Fibroblast of lung (primary cell): Measurements from ENCODE around the gene TKFC. TPM values are rescaled to one million over a fixed set of nuclear protein-coding genes. Genes with fewer than 3 reads are reported as not detected.

ENCODE experiments used
- DNase-seq, 2 donors: peaks; one replicate each; pipeline versions ENCODE4 v3.0.0 to v3.0.0-alpha.2; 2010; ENCODE audit warnings: low read depth in 2 of 2
- H2AFZ ChIP-seq: 2 replicates; pipeline ENCODE4 v1.5.1; 2012; ENCODE audit warnings: low read length, control low read depth, inconsistent platforms
- H3K27ac ChIP-seq: 2 replicates; pipeline ENCODE4 v1.5.1; 2011; ENCODE audit warnings: low read length, control low read depth; ENCODE audit not compliant: insufficient read depth
- H3K27me3 ChIP-seq: 2 replicates; pipeline ENCODE4 v1.5.1; 2011; ENCODE audit warnings: mild to moderate bottlenecking, low read length; ENCODE audit not compliant: control insufficient read depth, insufficient read depth
- H3K36me3 ChIP-seq: 2 replicates; pipeline ENCODE4 v1.5.1; 2011; ENCODE audit warnings: low read length; ENCODE audit not compliant: control insufficient read depth, insufficient read depth
- H3K4me1 ChIP-seq: 2 replicates; pipeline ENCODE4 v1.5.1; 2011; ENCODE audit warnings: low read length; ENCODE audit not compliant: control insufficient read depth, insufficient read depth; ENCODE audit errors: extremely low read depth
- H3K4me2 ChIP-seq: 2 replicates; pipeline ENCODE4 v1.5.1; 2011; ENCODE audit warnings: low read length, control low read depth; ENCODE audit not compliant: insufficient read depth; ENCODE audit errors: extremely low read depth
- H3K4me3 ChIP-seq, 4 experiments: fragments of 200-600 bp in 1 of 4; sonication (generic) in 1 of 4; replicated peaks in 1 of 4; 2 replicates each; pipeline ENCODE4 v1.5.1; 2011 to 2016; ENCODE audit warnings: low read length in 4 of 4, low read depth in 3 of 4, mild to moderate bottlenecking in 3 of 4, control low read depth in 2 of 4, inconsistent platforms in 1 of 4, mixed read lengths in 1 of 4; ENCODE audit not compliant: insufficient read depth in 1 of 4; ENCODE audit errors: control extremely low read depth in 1 of 4
- H3K79me2 ChIP-seq: 2 replicates; pipeline ENCODE4 v1.5.1; 2012; ENCODE audit warnings: mild to moderate bottlenecking, low read length, inconsistent platforms; ENCODE audit not compliant: control insufficient read depth, insufficient read depth
- H3K9ac ChIP-seq: 2 replicates; pipeline ENCODE4 v1.5.1; 2011; ENCODE audit warnings: mild to moderate bottlenecking, low read length, control low read depth; ENCODE audit not compliant: insufficient read depth
- H3K9me3 ChIP-seq: 2 replicates; pipeline ENCODE4 v1.5.1; 2012; ENCODE audit warnings: low read depth, low read length; ENCODE audit not compliant: control insufficient read depth, insufficient read depth
- H4K20me1 ChIP-seq: 2 replicates; pipeline ENCODE4 v1.5.1; 2011; ENCODE audit warnings: low read length; ENCODE audit not compliant: control insufficient read depth, insufficient read depth; ENCODE audit errors: extremely low read depth
- CTCF ChIP-seq, 2 donors: IDR thresholded peaks in 1 of 2; conservative IDR thresholded peaks in 1 of 2; 1 replicate in 1 of 2; 2 replicates in 1 of 2; pipeline ENCODE4 v1.5.1; 2011 to 2012; ENCODE audit warnings: low read length in 2 of 2, control low read depth in 1 of 2, inconsistent platforms in 1 of 2, low read depth in 1 of 2, mild to moderate bottlenecking in 1 of 2
- EZH2 ChIP-seq: IDR thresholded peaks from 2 replicates; pipeline ENCODE4 v1.5.1; 2012; ENCODE audit warnings: low read length, control low read depth, mild to moderate bottlenecking; ENCODE audit errors: missing control alignments
- polyA plus RNA-seq, 2 donors: library from polyadenylated mRNA; depleted of rRNA in 1 of 2; stranded (reverse) in 1 of 2; unstranded in 1 of 2; fragments of >200 nt; gene quantifications; 2 replicates each; pipeline ENCODE4 v1.2.1, GENCODE V29; 2011 to 2012; ENCODE audit warnings: missing spikeins in 1 of 2
- total RNA-seq: library from RNA; depleted of rRNA; stranded (reverse); fragments of >200 nt; gene quantifications from 2 replicates; pipeline ENCODE4 v1.2.1, GENCODE V29; 2014

The TKFC gene
- total and polyA plus RNA-seq, 2 donors (not counting 1 experiment from before 2014, with no cell fraction given): 11.5 to 27.1 TPM

GRCh38 chr11:61356706-61357105, 23.7 kb downstream of the TKFC start:
- no peak overlapping the region for H3K4me2 ChIP-seq
- peaks cover 9% of the 10 kb centered on the region for H3K36me3 ChIP-seq
- no peak for DNase-seq
- H3K9ac ChIP-seq: no peak overlapping the region
- H2AFZ ChIP-seq: no peak overlapping the region
- H3K9me3 ChIP-seq: no peaks in the 10 kb centered on the region
- H3K4me3 ChIP-seq: no peak overlapping the region
- no peaks in the 10 kb centered on the region for H3K27me3 ChIP-seq
- TF ChIP-seq CTCF (conservative IDR thresholded peaks at IDR 0.05 in 1 of 2, IDR thresholded peaks at IDR 0.05 in 1 of 2; ENCODE audit: low read depth in 1 of 2, low read length in 2 of 2): no peak
- TF ChIP-seq EZH2: no peak
- no peaks in the 10 kb centered on the region for H3K4me1 ChIP-seq
- H4K20me1 ChIP-seq: no peaks in the 10 kb centered on the region
- H3K79me2 ChIP-seq: peaks cover 5% of the 10 kb centered on the region
- no peak overlapping the region for H3K27ac ChIP-seq

GRCh38 chr11:61357233-61357893, 24.3 kb downstream of the TKFC start:
- H4K20me1 ChIP-seq: no peaks in the 10 kb centered on the region
- no peak for DNase-seq
- no peak overlapping the region for H3K27ac ChIP-seq
- H3K36me3 ChIP-seq: peaks cover 7% of the 10 kb centered on the region
- no peak overlapping the region for H2AFZ ChIP-seq
- TF ChIP-seq CTCF (conservative IDR thresholded peaks at IDR 0.05 in 1 of 2, IDR thresholded peaks at IDR 0.05 in 1 of 2; ENCODE audit: low read depth in 1 of 2, low read length in 2 of 2): no peak
- TF ChIP-seq EZH2: no peak
- H3K9me3 ChIP-seq: no peaks in the 10 kb centered on the region
- no peak overlapping the region for H3K4me2 ChIP-seq
- H3K9ac ChIP-seq: no peak overlapping the region
- no peaks in the 10 kb centered on the region for H3K27me3 ChIP-seq
- no peaks in the 10 kb centered on the region for H3K4me1 ChIP-seq
- peaks cover 7% of the 10 kb centered on the region for H3K79me2 ChIP-seq
- H3K4me3 ChIP-seq: no peak overlapping the region

- TF ChIP-seq CTCF (conservative IDR thresholded peaks at IDR 0.05 in 1 of 2, IDR thresholded peaks at IDR 0.05 in 1 of 2; ENCODE audit: low read depth in 1 of 2, low read length in 2 of 2) (no peak), EZH2 (no peak)
- Histone ChIP-seq H3K27ac (no peak overlapping the region), H3K79me2 (peaks cover 11% of the 10 kb centered on the region), H3K4me2 (no peak overlapping the region), H3K4me3 (no peak overlapping the region), H3K9me3 (no peaks in the 10 kb centered on the region), H2AFZ (no peak overlapping the region), H3K9ac (no peak overlapping the region), H3K36me3 (peaks cover 6% of the 10 kb centered on the region), H3K27me3 (no peaks in the 10 kb centered on the region), H4K20me1 (no peaks in the 10 kb centered on the region), H3K4me1 (no peaks in the 10 kb centered on the region)
- DNase-seq: no peak
Measured at GRCh38 chr11:61357894-61358239, 24.8 kb downstream of the TKFC start.
